T-cell (primary cell): ENCODE data around the gene TUSC2. TPM values are rescaled to one million over a fixed set of nuclear protein-coding genes. Genes with fewer than 3 reads are reported as not detected.

Source experiments
- ATAC-seq, 4 experiments: fragments of 200-7000 bp in 3 of 4; fragments of 150-1000 bp in 1 of 4; cut with Tn5 transposase; replicated peaks in 1 of 4; 1 replicate in 3 of 4; 2 replicates in 1 of 4; pipeline ENCODE4 v1.10.0; 2021; ENCODE audit warnings: moderate library complexity in 3 of 4, mild to moderate bottlenecking in 2 of 4, moderate number of reproducible peaks in 1 of 4
- CTCF ChIA-PET, 2 donors: fragments of 300-600 bp; sonication (Branson Sonifier 250); formaldehyde crosslinking; loops; one replicate each; lab custom pipeline; 2022; ENCODE audit warnings: antibody characterized with exemption in 2 of 2; lab: Charles Lee
- POLR2A ChIA-PET, 2 donors: fragments of 300-600 bp; sonication (Branson Sonifier 250); formaldehyde crosslinking; loops; one replicate each; lab custom pipeline; 2022; ENCODE audit warnings: antibody characterized with exemption in 2 of 2; lab: Charles Lee
- DNase-seq, 35 experiments: peaks; one replicate each; pipeline versions ENCODE4 v3.0.0 to v3.0.0-alpha.2; 2013 to 2023
- H3K27ac ChIP-seq: one replicate; pipeline ENCODE4 v1.5.1; 2013; ENCODE audit warnings: low read length
- H3K27me3 ChIP-seq, 2 experiments: replicated peaks in 1 of 2; 1 replicate in 1 of 2; 2 replicates in 1 of 2; pipeline versions ENCODE4 v1.6.1 to v1.7.0; 2013; ENCODE audit warnings: low read length in 1 of 2, mixed read lengths in 1 of 2; ENCODE audit not compliant: control insufficient read depth in 2 of 2, insufficient read depth in 2 of 2; ENCODE audit errors: extremely low read depth in 1 of 2
- H3K36me3 ChIP-seq, 2 donors: 1 replicate in 1 of 2; 2 replicates in 1 of 2; pipeline versions ENCODE4 v1.6.1 to v1.7.0; 2013; ENCODE audit warnings: low read length in 1 of 2; ENCODE audit not compliant: control insufficient read depth in 2 of 2, insufficient read depth in 1 of 2; ENCODE audit errors: extremely low read depth in 1 of 2
- H3K4me1 ChIP-seq, 2 experiments: 1 replicate in 1 of 2; 2 replicates in 1 of 2; pipeline versions ENCODE4 v1.6.1 to v1.7.0; 2013; ENCODE audit warnings: low read length in 2 of 2, mixed read lengths in 1 of 2; ENCODE audit not compliant: insufficient read depth in 2 of 2, control insufficient read depth in 1 of 2; ENCODE audit errors: extremely low read depth in 1 of 2
- H3K4me3 ChIP-seq, 2 donors: 1 replicate in 1 of 2; 2 replicates in 1 of 2; pipeline versions ENCODE4 v1.5.1 to v1.7.0; 2013; ENCODE audit warnings: mild to moderate bottlenecking in 2 of 2, low read length in 1 of 2, moderate library complexity in 1 of 2; ENCODE audit not compliant: control insufficient read depth in 1 of 2; ENCODE audit errors: extremely low read depth in 1 of 2
- H3K9me3 ChIP-seq: 2 replicates; pipeline ENCODE4 v1.7.0; 2013
- H3K27ac Mint-ChIP-seq, 2 donors: one replicate each; pipeline ENCODE4 v1.8.0; 2020 to 2021; ENCODE audit warnings: mild to moderate bottlenecking in 2 of 2, mixed read lengths in 2 of 2
- H3K27me3 Mint-ChIP-seq, 2 donors: one replicate each; pipeline ENCODE4 v1.8.0; 2021 to 2022; ENCODE audit warnings: mixed read lengths in 2 of 2
- H3K36me3 Mint-ChIP-seq: one replicate; pipeline ENCODE4 v1.8.0; 2021; ENCODE audit warnings: mixed read lengths
- H3K4me1 Mint-ChIP-seq, 3 donors: one replicate each; pipeline ENCODE4 v1.8.0; 2020 to 2022; ENCODE audit warnings: mixed read lengths in 3 of 3, mild to moderate bottlenecking in 1 of 3
- H3K4me3 Mint-ChIP-seq, 3 donors: one replicate each; pipeline ENCODE4 v1.8.0; 2020 to 2022; ENCODE audit warnings: mild to moderate bottlenecking in 3 of 3, mixed read lengths in 3 of 3, moderate library complexity in 3 of 3
- H3K9me3 Mint-ChIP-seq, 3 donors: one replicate each; pipeline ENCODE4 v1.8.0; 2020 to 2022; ENCODE audit warnings: mixed read lengths in 3 of 3
- WGBS: methylation state at CpG from one replicate; pipeline ENCODE4 v1.1.5; 2013; ENCODE audit warnings: missing lambda C conversion rate; ENCODE audit not compliant: insufficient coverage; 5-methylcytosine and 5-hydroxymethylcytosine counted together
- total RNA-seq, 35 experiments: library from RNA in 6 of 35; stranded (reverse) in 6 of 35; fragments of 120-200 nt in 1 of 35; gene quantifications; one replicate each; pipeline versions ENCODE4 v1.2.1 to v1.2.4 and lab custom pipeline; 2013 to 2026

TUSC2 gene
- total RNA-seq, 5 donors from 2014 or later (not counting 1 experiment from before 2014, with no cell fraction given) = 14.9 to 33.1 (median 26.8) TPM

- Histone ChIP-seq H3K4me1 (peaks cover 9 to 48% of the 10 kb centered on the region in 2 experiments), H3K27me3 (no peaks in the 10 kb centered on the region), H3K4me3 (no peak overlapping the region), H3K9me3 (no peaks in the 10 kb centered on the region), H3K36me3 (peaks cover 0 to 5% of the 10 kb centered on the region in 2 donors), H3K27ac (no peak overlapping the region)
- no peaks in the 10 kb centered on the region for H3K9me3 Mint-ChIP-seq
- WGBS = 93% methylated on average over 11 of the region's 18 CpGs
- peak overlapping the region; percentile 57 to 100 for H3K27ac Mint-ChIP-seq
- peaks cover 33 to 43% (median 42%) of the 10 kb centered on the region in 3 donors for H3K4me1 Mint-ChIP-seq
- H3K36me3 Mint-ChIP-seq = no peaks in the 10 kb centered on the region
- H3K27me3 Mint-ChIP-seq = no peaks in the 10 kb centered on the region
- no peak for ATAC-seq
- DNase-seq = peak in 1 of 35 experiments; percentile 5
- ChIA-PET POLR2A (no interaction called here), CTCF (no interaction called here)
- H3K4me3 Mint-ChIP-seq = no peak overlapping the region
Observed at GRCh38 chr3:50296721-50297383, 31.2 kb downstream of the TUSC2 start.

DNA sequence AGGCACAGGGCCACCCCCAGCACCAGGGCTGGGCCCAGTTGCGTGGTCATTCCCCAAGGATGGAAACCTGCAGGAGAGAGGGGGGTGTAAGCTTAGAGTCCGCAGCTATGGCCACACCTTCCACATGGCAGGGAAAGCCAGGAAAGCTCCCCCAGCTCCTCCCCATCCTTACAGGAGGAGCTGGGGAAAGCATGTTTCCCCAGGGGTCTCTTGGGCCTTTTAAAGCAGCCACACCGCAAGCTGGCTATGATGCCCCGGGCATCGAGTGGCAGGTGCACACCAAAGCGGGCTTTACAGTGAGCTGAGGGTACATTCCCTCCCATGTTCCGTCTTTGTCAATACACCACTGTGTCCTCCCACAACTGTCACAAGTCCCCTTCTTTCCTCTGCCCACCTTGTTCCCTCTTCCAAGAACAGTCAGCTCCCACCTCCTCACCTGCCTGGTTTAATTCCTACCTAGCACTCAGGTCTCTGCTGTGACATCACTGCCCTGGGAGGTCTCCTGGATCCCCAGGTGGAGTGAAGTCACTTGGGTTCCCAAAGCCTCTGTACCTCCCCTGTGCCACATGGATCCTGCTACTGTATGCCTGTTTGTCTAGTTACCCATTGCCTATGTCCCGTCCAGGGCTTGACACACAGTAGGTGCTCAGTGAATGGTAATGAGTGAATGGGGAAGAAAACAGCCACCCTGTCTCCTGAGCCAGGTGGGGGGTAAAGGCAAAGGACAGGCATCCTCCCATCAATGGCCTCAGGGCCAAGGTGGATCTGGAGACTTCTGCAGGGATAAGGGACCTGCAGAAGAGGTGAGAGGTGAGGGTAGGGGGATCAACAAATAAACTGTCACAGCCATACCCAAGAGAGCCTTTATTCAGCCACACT is 32.2 kb downstream of the TUSC2 start:
- no peaks in the 10 kb centered on the region for H3K9me3 Mint-ChIP-seq
- no peak for ATAC-seq
- Histone ChIP-seq H3K4me1 (peaks cover 14 to 52% of the 10 kb centered on the region in 2 experiments), H3K9me3 (no peaks in the 10 kb centered on the region), H3K27ac (no peak overlapping the region), H3K4me3 (no peak overlapping the region), H3K36me3 (peaks cover 0 to 5% of the 10 kb centered on the region in 2 donors), H3K27me3 (no peaks in the 10 kb centered on the region)
- no peaks in the 10 kb centered on the region for H3K27me3 Mint-ChIP-seq
- H3K4me3 Mint-ChIP-seq = no peak overlapping the region
- CTCF ChIA-PET = interaction anchor here in 1 of 2 donors (0.5 kb wide), 1 partner anchor 33 kb away, joined by 3 read pairs; no protein-coding TSS in a partner anchor
- WGBS = 92% methylated on average over 5 of the region's 8 CpGs
- no peak for DNase-seq
- POLR2A ChIA-PET = interaction anchor here in 1 of 2 donors (0.6 kb wide), 1 partner anchor 71 kb away, joined by 4 read pairs; no protein-coding TSS in a partner anchor
- peaks cover 37 to 50% (median 46%) of the 10 kb centered on the region in 3 donors for H3K4me1 Mint-ChIP-seq
- no peak overlapping the region for H3K27ac Mint-ChIP-seq
- no peaks in the 10 kb centered on the region for H3K36me3 Mint-ChIP-seq

- no peak overlapping the region for H3K4me3 Mint-ChIP-seq
- ATAC-seq = no peak
Observed at GRCh38 chr3:50294492-50295403, 33.3 kb downstream of the TUSC2 start.

GRCh38 chr3:50294089-50294488 is 33.9 kb downstream of the TUSC2 start:
- ChIA-PET CTCF (no interaction called here), POLR2A (no interaction called here)
- Histone ChIP-seq H3K4me1 (peaks cover 10 to 46% of the 10 kb centered on the region in 2 experiments), H3K9me3 (no peaks in the 10 kb centered on the region), H3K27me3 (no peaks in the 10 kb centered on the region), H3K4me3 (no peak overlapping the region), H3K27ac (no peak overlapping the region), H3K36me3 (peaks cover 5 to 16% of the 10 kb centered on the region in 2 donors)
- H3K27ac Mint-ChIP-seq = no peak overlapping the region
- H3K9me3 Mint-ChIP-seq = no peaks in the 10 kb centered on the region
- WGBS = 90% methylated on average over 2 of the region's 4 CpGs
- no peaks in the 10 kb centered on the region for H3K27me3 Mint-ChIP-seq
- ATAC-seq (no peak), DNase-seq (no peak)
- peaks cover 23 to 36% (median 35%) of the 10 kb centered on the region in 3 donors for H3K4me1 Mint-ChIP-seq
- H3K36me3 Mint-ChIP-seq = no peaks in the 10 kb centered on the region
- peak overlapping the region in 1 of 3 donors; percentile 90 for H3K4me3 Mint-ChIP-seq

More at GRCh38 chr3:50294492-50295403, 33.3 kb downstream of the TUSC2 start:
- no peaks in the 10 kb centered on the region for H3K9me3 ChIP-seq
- WGBS = 97% methylated on average over 22 of the region's 22 CpGs
- H3K27me3 ChIP-seq = no peaks in the 10 kb centered on the region
- H3K36me3 ChIP-seq = peaks cover 1 to 10% of the 10 kb centered on the region in 2 donors
- Mint-ChIP-seq H3K36me3 (no peaks in the 10 kb centered on the region), H3K4me1 (peaks cover 28 to 41% (median 37%) of the 10 kb centered on the region in 3 donors), H3K9me3 (no peaks in the 10 kb centered on the region), H3K27ac (no peak overlapping the region), H3K27me3 (no peaks in the 10 kb centered on the region)
- DNase-seq = no peak
- ChIA-PET CTCF (interaction anchor here in 1 of 2 donors (0.5 kb wide), 1 partner anchor 34 kb away, joined by 3 read pairs; no protein-coding TSS in a partner anchor), POLR2A (interaction anchor here in 1 of 2 donors (0.6 kb wide), 1 partner anchor 72 kb away, joined by 4 read pairs; no protein-coding TSS in a partner anchor)
- H3K4me3 ChIP-seq = no peak overlapping the region
- H3K4me1 ChIP-seq = peaks cover 10 to 47% of the 10 kb centered on the region in 2 experiments
- H3K27ac ChIP-seq = no peak overlapping the region

DNA sequence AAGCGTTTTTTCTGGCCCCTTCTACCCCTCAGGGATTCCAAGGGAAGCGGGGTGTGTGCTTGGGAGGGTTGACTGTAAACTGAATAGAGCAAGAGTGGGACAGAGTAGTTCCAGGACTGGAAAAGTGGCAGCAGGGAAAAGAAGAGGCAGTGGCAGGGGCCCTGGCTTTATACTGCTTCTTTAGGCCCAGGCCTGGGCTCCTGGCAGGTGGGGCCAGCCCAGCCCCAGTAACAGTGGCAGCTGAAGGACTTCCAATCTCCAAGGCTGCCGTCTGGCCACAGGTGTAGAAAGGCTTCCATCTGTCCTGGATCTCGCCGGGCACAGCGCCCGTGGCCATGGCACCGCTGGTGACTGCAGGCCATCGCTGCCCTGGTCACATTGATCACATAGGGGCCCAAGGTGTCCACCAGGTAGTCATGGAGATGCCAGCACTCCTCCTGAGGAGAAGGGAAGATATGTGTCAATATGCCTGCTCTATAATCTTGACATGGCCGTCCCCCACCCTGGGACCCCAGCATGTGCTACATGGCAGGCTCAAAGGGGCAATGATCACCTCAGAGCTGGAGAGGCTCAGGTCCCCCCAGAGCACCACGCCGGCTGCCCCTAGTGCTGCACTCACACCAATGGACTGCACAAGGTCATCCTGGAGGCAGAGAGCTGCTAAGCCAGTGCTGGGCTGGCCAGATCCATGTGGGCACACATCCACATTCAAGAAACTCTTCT is 34.8 kb downstream of the TUSC2 start:
- peak overlapping the region; percentile 95 to 97 for H3K27ac Mint-ChIP-seq
- H3K36me3 Mint-ChIP-seq = peaks cover 5% of the 10 kb centered on the region
- peak overlapping the region; percentile 81 to 90 (median 85) for H3K4me3 Mint-ChIP-seq
- 96% methylated on average over 10 of the region's 12 CpGs for whole genome bisulfite sequencing
- POLR2A ChIA-PET = no interaction called here
- ATAC-seq = no peak
- CTCF ChIA-PET = no interaction called here
- no peaks in the 10 kb centered on the region for H3K9me3 Mint-ChIP-seq
- DNase-seq = no peak
- no peaks in the 10 kb centered on the region for H3K27me3 Mint-ChIP-seq
- Histone ChIP-seq H3K36me3 (peaks cover 7 to 24% of the 10 kb centered on the region in 2 donors), H3K27me3 (no peaks in the 10 kb centered on the region), H3K27ac (peak overlapping the region; percentile 56), H3K9me3 (no peaks in the 10 kb centered on the region), H3K4me3 (peak overlapping the region; percentile 36 to 95), H3K4me1 (peaks cover 6 to 38% of the 10 kb centered on the region in 2 experiments)
- peaks cover 17 to 31% (median 29%) of the 10 kb centered on the region in 3 donors for H3K4me1 Mint-ChIP-seq
